ENCODE measurements around the gene HOXD10.

- TF ChIP-seq, protein P1, sequence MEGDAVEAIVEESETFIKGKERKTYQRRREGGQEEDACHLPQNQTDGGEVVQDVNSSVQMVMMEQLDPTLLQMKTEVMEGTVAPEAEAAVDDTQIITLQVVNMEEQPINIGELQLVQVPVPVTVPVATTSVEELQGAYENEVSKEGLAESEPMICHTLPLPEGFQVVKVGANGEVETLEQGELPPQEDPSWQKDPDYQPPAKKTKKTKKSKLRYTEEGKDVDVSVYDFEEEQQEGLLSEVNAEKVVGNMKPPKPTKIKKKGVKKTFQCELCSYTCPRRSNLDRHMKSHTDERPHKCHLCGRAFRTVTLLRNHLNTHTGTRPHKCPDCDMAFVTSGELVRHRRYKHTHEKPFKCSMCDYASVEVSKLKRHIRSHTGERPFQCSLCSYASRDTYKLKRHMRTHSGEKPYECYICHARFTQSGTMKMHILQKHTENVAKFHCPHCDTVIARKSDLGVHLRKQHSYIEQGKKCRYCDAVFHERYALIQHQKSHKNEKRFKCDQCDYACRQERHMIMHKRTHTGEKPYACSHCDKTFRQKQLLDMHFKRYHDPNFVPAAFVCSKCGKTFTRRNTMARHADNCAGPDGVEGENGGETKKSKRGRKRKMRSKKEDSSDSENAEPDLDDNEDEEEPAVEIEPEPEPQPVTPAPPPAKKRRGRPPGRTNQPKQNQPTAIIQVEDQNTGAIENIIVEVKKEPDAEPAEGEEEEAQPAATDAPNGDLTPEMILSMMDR (IDR thresholded peaks at IDR 0.05): no peak
- TF ChIP-seq POLR2A (IDR thresholded peaks at IDR 0.05): no peak
- TF ChIP-seq POLR2AphosphoS5 (IDR thresholded peaks at IDR 0.05): peak in 1 of 4 donors; percentile 4
- TF ChIP-seq EP300 (IDR thresholded peaks at IDR 0.05): no peak
Measured at GRCh38 chr2:176136374-176137251, 20.0 kb downstream of the HOXD10 start.
